Measurements from ENCODE around the gene TCF4.
A peak's percentile ranks its signal among the peaks of the same experiment; 100 is the strongest.

The TCF4 gene

DNA sequence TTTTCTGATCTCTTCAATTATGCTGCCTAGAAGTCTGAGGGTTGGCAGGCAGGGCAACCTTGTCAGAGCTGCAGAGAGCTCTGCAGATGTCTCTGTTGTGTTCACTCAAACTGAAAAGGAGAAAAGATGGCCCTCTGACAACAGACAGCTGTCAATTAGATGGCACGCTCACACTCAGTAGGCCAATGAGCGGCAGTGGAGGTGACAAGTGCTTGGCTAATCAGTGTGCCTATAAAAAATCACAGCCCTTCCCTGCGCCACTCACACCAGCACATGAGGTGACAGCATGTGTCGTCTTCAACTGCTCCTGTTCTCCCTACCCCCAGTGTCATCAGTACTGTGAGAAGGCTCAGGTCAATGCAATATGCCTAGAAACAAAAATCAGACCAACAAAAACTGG lies 203.9 kb downstream of the TCF4 start:
- H3K4me3 ChIP-seq (ENCODE audit: low read depth, low read length) = no peak overlapping the region
- TF ChIP-seq, protein P1, sequence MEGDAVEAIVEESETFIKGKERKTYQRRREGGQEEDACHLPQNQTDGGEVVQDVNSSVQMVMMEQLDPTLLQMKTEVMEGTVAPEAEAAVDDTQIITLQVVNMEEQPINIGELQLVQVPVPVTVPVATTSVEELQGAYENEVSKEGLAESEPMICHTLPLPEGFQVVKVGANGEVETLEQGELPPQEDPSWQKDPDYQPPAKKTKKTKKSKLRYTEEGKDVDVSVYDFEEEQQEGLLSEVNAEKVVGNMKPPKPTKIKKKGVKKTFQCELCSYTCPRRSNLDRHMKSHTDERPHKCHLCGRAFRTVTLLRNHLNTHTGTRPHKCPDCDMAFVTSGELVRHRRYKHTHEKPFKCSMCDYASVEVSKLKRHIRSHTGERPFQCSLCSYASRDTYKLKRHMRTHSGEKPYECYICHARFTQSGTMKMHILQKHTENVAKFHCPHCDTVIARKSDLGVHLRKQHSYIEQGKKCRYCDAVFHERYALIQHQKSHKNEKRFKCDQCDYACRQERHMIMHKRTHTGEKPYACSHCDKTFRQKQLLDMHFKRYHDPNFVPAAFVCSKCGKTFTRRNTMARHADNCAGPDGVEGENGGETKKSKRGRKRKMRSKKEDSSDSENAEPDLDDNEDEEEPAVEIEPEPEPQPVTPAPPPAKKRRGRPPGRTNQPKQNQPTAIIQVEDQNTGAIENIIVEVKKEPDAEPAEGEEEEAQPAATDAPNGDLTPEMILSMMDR (IDR thresholded peaks at IDR 0.05; ENCODE audit: low read depth, low read length) = no peak
- no peak for DNase-seq (ENCODE audit: low read depth, low spot score)
- in situ Hi-C loops (cut with HindIII; ENCODE audit: low sequenced_read_pairs) = no loop called here

DNA sequence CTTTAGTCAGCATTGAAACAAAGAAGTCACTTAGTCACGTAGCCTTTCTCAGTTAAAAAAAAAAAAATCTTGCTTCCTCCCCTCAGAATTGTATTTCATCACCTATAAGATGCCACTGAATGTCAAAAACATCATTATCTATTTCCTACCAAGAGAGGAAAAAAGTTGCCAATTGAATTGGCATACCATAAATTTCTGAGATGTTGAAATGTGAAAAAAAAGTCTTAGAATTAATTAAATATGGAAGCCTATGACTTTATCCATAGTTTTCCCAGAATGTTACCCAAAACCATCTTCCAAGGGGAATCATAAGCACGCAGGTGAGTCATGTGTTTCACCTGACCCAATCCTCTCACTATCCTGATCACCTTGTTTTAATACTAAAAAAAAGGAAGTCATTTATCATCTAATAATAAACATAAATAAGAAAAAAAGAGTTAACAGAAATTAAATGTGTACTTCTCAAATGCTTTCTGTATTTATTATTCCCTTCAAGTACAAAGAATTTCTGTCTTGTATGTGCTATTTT lies 205.7 kb downstream of the TCF4 start:
- in situ Hi-C loops (cut with HindIII; ENCODE audit: low sequenced_read_pairs) = no loop called here
- no peak for DNase-seq (ENCODE audit: low read depth, low spot score)
- H3K4me3 ChIP-seq (ENCODE audit: low read depth, low read length) = no peak overlapping the region
- TF ChIP-seq, protein P1 (IDR thresholded peaks at IDR 0.05; ENCODE audit: low read depth, low read length) = no peak

DNA sequence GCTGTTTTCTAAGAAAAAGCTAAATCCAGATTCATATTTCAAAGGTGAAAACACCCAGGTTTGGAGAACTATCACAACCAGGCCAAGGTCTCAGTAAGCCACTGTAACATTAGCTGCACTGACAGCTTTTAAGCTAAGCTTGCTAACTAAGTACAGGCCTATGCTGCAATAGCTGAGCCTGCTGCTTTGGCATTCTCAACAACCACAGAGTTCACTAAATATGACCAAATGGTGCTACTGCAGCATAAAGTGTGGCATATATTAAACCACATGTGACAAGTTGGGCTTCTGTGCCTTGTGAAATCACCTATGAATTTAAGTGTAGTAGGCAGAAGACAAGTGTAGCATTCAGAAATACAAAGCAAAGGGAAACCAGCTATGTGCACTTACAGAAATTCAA lies 206.7 kb downstream of the TCF4 start:
- peak; percentile 89 for DNase-seq (ENCODE audit: low read depth, low spot score)
- no peak overlapping the region for H3K4me3 ChIP-seq (ENCODE audit: low read depth, low read length)
- TF ChIP-seq, protein P1 (IDR thresholded peaks at IDR 0.05; ENCODE audit: low read depth, low read length) = no peak
- in situ Hi-C loops (cut with HindIII; ENCODE audit: low sequenced_read_pairs) = no loop called here

DNA sequence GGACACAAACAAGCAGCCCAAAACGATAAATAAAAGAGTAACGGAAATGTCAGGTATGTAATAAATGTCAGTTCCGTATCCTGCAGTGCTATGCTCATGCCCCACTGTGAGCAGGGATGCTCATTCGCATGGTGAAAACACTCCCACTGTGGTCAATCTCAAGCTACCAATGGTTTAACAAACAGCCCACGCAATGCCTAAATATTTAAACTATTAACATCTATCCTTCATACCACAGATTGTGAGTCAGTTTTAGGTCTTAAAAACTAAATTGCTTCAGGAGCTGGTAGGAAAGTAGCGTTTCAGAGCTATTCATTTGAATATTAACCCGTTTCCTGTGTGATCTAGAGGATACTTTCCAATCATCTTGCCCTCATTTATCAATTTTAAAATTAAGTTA lies 207.4 kb downstream of the TCF4 start:
- DNase-seq (ENCODE audit: low read depth, low spot score) = no peak
- in situ Hi-C loops (cut with HindIII; ENCODE audit: low sequenced_read_pairs) = no loop called here
- TF ChIP-seq, protein P1 (IDR thresholded peaks at IDR 0.05; ENCODE audit: low read depth, low read length) = no peak

DNA sequence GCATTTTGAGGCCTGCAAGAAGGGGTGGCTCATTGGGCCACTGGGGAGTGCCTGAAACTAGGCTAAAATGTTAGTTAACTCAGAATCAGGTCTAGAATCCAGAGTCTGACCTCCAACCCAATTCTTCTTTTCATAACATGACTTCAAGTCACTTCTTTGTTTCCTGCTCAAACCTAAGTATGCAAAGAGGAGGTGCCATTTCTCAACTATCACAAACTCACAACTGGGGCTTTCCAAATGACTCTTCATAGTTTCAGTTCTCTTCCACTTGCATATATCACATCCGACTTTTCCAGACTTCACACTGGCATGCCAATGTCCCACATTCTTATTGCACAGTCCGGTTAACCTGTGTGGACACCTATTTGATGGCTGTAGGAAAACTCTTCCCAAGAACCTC lies 211.6 kb downstream of the TCF4 start:
- in situ Hi-C loops (cut with HindIII; ENCODE audit: low sequenced_read_pairs) = no loop called here
- TF ChIP-seq, protein P1 (IDR thresholded peaks at IDR 0.05; ENCODE audit: low read depth, low read length) = no peak
- H3K4me3 ChIP-seq (ENCODE audit: low read depth, low read length) = no peak overlapping the region
- no peak for DNase-seq (ENCODE audit: low read depth, low spot score)

More for the DNA sequence above, 207.4 kb downstream of the TCF4 start:
- H3K4me3 ChIP-seq (ENCODE audit: low read depth, low read length) = no peak overlapping the region

DNA sequence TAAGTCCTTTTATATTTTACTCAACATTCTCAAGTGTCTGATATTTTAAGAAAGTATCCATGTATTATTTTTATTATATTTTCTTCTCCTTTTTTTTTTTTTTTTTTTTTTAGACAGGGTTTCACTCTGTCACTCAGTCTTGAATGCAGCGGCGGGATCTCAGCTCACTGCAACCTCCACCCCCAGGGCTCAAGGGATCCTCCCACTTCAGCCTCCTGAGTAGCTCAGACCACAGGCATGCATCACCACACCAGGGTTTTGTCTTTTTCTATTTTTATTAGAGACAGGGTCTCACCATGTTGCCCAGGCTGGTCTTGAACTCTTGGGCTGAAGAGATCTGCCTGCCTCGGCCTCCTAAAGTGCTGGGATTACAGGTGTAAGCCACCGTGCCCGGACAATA lies 212.1 kb downstream of the TCF4 start:
- in situ Hi-C loops (cut with HindIII; ENCODE audit: low sequenced_read_pairs) = no loop called here
- no peak for DNase-seq (ENCODE audit: low read depth, low spot score)
- no peak overlapping the region for H3K4me3 ChIP-seq (ENCODE audit: low read depth, low read length)
- TF ChIP-seq, protein P1 (IDR thresholded peaks at IDR 0.05; ENCODE audit: low read depth, low read length) = no peak

DNA sequence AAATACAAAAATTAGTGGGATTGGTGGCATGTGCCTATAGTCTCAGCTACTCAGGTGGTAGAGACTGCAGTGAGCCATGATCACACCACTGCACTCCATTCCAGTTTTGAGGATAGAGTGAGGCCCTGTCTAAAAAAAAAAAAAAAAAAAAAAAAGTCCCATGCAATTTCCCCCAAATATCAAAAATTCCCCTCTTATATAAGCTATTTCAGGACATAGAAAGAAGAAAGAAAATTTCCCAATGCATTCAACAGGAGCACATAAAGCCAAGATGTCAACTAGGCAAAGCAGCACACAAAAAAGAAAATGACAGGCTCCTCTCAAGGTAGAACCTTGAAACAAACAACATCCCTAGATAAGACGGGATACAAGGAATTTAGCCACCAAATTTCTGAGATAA lies 213.3 kb downstream of the TCF4 start:
- in situ Hi-C loops (cut with HindIII; ENCODE audit: low sequenced_read_pairs) = no loop called here

More for the DNA sequence above, 213.3 kb downstream of the TCF4 start:
- TF ChIP-seq, protein P1 (IDR thresholded peaks at IDR 0.05; ENCODE audit: low read depth, low read length) = no peak
- H3K4me3 ChIP-seq (ENCODE audit: low read depth, low read length) = no peak overlapping the region
- no peak for DNase-seq (ENCODE audit: low read depth, low spot score)

Measured in astrocyte of the spinal cord (primary cell).